K562 (cell line): ENCODE results near the gene CTBP2. TPM values are rescaled to one million over a fixed set of nuclear protein-coding genes. Genes with fewer than 3 reads are reported as not detected.

ENCODE experiments used
- ATAC-seq: fragments of 200-7000 bp; cut with Tn5 transposase; 3 replicates; pipeline ENCODE4 v1.9.1; 2020; ENCODE audit warnings: moderate library complexity
- BruUV-seq: library from RNA; stranded (reverse); fragments of 400-500 nt; replicated peaks from 2 replicates; lab custom pipeline; 2021; lab: Mats Ljungman, UMichigan
- CTCF ChIA-PET: fragments of 300-600 bp; formaldehyde crosslinking; extraction: SDS; loops from one replicate; lab custom pipeline; 2021; ENCODE audit warnings: low intra/inter-chr PET ratio; lab: Yijun Ruan, JAX
- POLR2A ChIA-PET: fragments of 300-600, 350-650 bp; sonication (Branson Sonifier 250); formaldehyde crosslinking; extraction: SDS; loops from one replicate; lab custom pipeline; 2021; ENCODE audit warnings: antibody characterized with exemption, inconsistent platforms; lab: Yijun Ruan, JAX
- DNase-seq, 4 experiments: peaks; one replicate each; pipeline versions ENCODE4 v3.0.0 to v3.0.0-alpha.2; 2011 to 2018; ENCODE audit warnings: low spot score in 3 of 4, mixed read lengths in 3 of 4; ENCODE audit errors: extremely low read depth in 1 of 4
- FAIRE-seq: peaks from 2 replicates; lab custom pipeline; 2011; peaks lifted over from hg19 to GRCh38; lab: Jason Lieb, UNC
- H2AFZ ChIP-seq: 2 replicates; pipeline ENCODE4 v1.6.0; 2011; ENCODE audit warnings: low read depth, low read length, control low read depth, inconsistent platforms
- H3K27ac ChIP-seq: fragments of 200-600 bp; 3 replicates; pipeline ENCODE4 v1.8.0; 2011; ENCODE audit warnings: low read depth, mild to moderate bottlenecking, control low read depth, inconsistent platforms, low read length, moderate library complexity, mixed read lengths; ENCODE audit errors: extremely low read depth
- H3K27me3 ChIP-seq, 2 experiments: fragments of 300-600 bp in 1 of 2; 2 replicates in 1 of 2; 3 replicates in 1 of 2; pipeline versions ENCODE4 v1.6.0 to v1.8.0; 2011; ENCODE audit warnings: inconsistent platforms in 2 of 2, low read length in 2 of 2, mild to moderate bottlenecking in 1 of 2, mixed read lengths in 1 of 2, moderate library complexity in 1 of 2; ENCODE audit not compliant: control insufficient read depth in 2 of 2, insufficient read depth in 2 of 2
- H3K36me3 ChIP-seq: fragments of 300-600 bp; 3 replicates; pipeline ENCODE4 v1.8.0; 2011; ENCODE audit warnings: mild to moderate bottlenecking, low read length, inconsistent platforms; ENCODE audit not compliant: control insufficient read depth, insufficient read depth
- H3K4me1 ChIP-seq, 2 experiments: fragments of 200-600 bp in 1 of 2; replicated peaks in 1 of 2; 2 replicates in 1 of 2; 3 replicates in 1 of 2; pipeline versions ENCODE4 v1.5.1 to v1.8.0; 2011; ENCODE audit warnings: inconsistent platforms in 2 of 2, low read length in 2 of 2, mild to moderate bottlenecking in 1 of 2, mixed read lengths in 1 of 2, moderate library complexity in 1 of 2; ENCODE audit not compliant: control insufficient read depth in 2 of 2, insufficient read depth in 2 of 2
- H3K4me2 ChIP-seq: 2 replicates; pipeline ENCODE4 v1.6.1; 2011; ENCODE audit warnings: low read length, control low read depth, inconsistent platforms, mixed read lengths; ENCODE audit not compliant: insufficient read depth
- H3K4me3 ChIP-seq: fragments of 200-600 bp; sonication (generic), shearing (Covaris generic); 2 replicates; pipeline ENCODE4 v1.5.1; 2016; ENCODE audit warnings: control low read depth, inconsistent platforms
- H3K79me2 ChIP-seq: fragments of 200-600 bp; 3 replicates; pipeline ENCODE4 v1.8.0; 2011; ENCODE audit warnings: low read length, inconsistent platforms; ENCODE audit not compliant: control insufficient read depth, insufficient read depth
- H3K9ac ChIP-seq, 2 experiments: 2 replicates each; pipeline versions ENCODE4 v1.6.0 to v1.6.1; 2011; ENCODE audit warnings: low read depth in 2 of 2, low read length in 2 of 2, control low read depth in 1 of 2, inconsistent platforms in 1 of 2, mild to moderate bottlenecking in 1 of 2, mixed read lengths in 1 of 2; ENCODE audit not compliant: insufficient read depth in 1 of 2
- H3K9me1 ChIP-seq: one replicate; pipeline ENCODE4 v1.6.0; 2011; ENCODE audit warnings: inconsistent platforms, mild to moderate bottlenecking, low read length, moderate library complexity; ENCODE audit not compliant: control insufficient read depth, insufficient read depth
- H3K9me3 ChIP-seq: replicated peaks from 2 replicates; pipeline ENCODE4 v1.5.1; 2011; ENCODE audit warnings: low read depth, low read length, inconsistent platforms; ENCODE audit not compliant: control insufficient read depth, insufficient read depth
- H4K20me1 ChIP-seq: replicated peaks from 2 replicates; pipeline ENCODE4 v1.6.1; 2011; ENCODE audit warnings: low read length, inconsistent platforms, mixed read lengths; ENCODE audit not compliant: control insufficient read depth, insufficient read depth
- BRD9 ChIP-seq: fragments of 450-650 bp; IDR thresholded peaks from 2 replicates; pipeline ENCODE4 v1.6.1; 2018; ENCODE audit warnings: low read depth; ENCODE audit not compliant: partially characterized antibody
- CBX1 ChIP-seq: sonication (generic); IDR thresholded peaks from 2 replicates; pipeline ENCODE4 v1.6.1; 2016; ENCODE audit warnings: antibody characterized with exemption, low read depth, mild to moderate bottlenecking
- KDM1A ChIP-seq, 2 experiments: fragments of 450-650 bp; IDR thresholded peaks; 2 replicates each; pipeline ENCODE4 v1.6.1; 2016; ENCODE audit warnings: mild to moderate bottlenecking in 2 of 2
- MECOM ChIP-seq: fragments of 250-450 bp; sonication (Bioruptor Pico); IDR thresholded peaks from 2 replicates; pipeline ENCODE4 v1.8.0; 2022; ENCODE audit warnings: inconsistent platforms
- ZNF449 ChIP-seq: fragments of 250-450 bp; sonication (Bioruptor Pico); IDR thresholded peaks from 2 replicates; pipeline ENCODE4 v1.8.0; 2022; ENCODE audit warnings: moderate library complexity, mild to moderate bottlenecking, inconsistent platforms
- WGBS: fragments of 100-300 bp; shearing (Covaris generic); methylation state at CpG from one replicate; pipeline ENCODE4 v1.1.6; 2016; ENCODE audit warnings: low coverage, mixed read lengths; ENCODE audit not compliant: insufficient coverage; ENCODE audit errors: missing lambda C conversion rate; 5-methylcytosine and 5-hydroxymethylcytosine counted together
- in situ Hi-C: fragments of 300-500 bp; cut with MboI; formaldehyde crosslinking; loops from 4 replicates; pipeline ENCODE4 v1.15.0; 2018; ENCODE audit warnings: inconsistent platforms, mixed read lengths
- intact Hi-C: fragments of 100-400 bp; cut with micrococcal nuclease; formaldehyde crosslinking; loops from 2 replicates; pipeline ENCODE4 v1.14.2; 2022
- polyA plus RNA-seq, 8 experiments: library from polyadenylated mRNA; depleted of rRNA in 4 of 8; stranded (reverse) in 5 of 8; unstranded in 3 of 8; fragments of >200 nt; fragmentation: Nextera tagmentation in 2 of 8; fragmentation: Illumina TruSeq in 1 of 8; extraction: Ambion mirVana in 2 of 8; extraction: Trizol in 1 of 8; gene quantifications; 2 replicates each; pipeline versions ENCODE4 v1.2.1 to v1.2.3, GENCODE V29; 2011 to 2014; ENCODE audit warnings: inconsistent platforms in 1 of 8, missing spikeins in 1 of 8
- total RNA-seq, 7 experiments: library from RNA; depleted of rRNA in 6 of 7; stranded (reverse); fragments of >200 nt in 6 of 7; fragmentation: Illumina TruSeq in 2 of 7; extraction: Trizol in 2 of 7; gene quantifications; 2 replicates each; pipeline versions ENCODE4 v1.2.1 to v1.2.3, GENCODE V29; 2011 to 2021; ENCODE audit warnings: low replicate concordance in 1 of 7

CTBP2 gene
- total and polyA plus RNA-seq, 9 of the 15 experiments (the other 6 are each of a cell fraction or from before 2014, with no cell fraction given) = 1.3 to 8.8 (median 5.1) TPM

DNA sequence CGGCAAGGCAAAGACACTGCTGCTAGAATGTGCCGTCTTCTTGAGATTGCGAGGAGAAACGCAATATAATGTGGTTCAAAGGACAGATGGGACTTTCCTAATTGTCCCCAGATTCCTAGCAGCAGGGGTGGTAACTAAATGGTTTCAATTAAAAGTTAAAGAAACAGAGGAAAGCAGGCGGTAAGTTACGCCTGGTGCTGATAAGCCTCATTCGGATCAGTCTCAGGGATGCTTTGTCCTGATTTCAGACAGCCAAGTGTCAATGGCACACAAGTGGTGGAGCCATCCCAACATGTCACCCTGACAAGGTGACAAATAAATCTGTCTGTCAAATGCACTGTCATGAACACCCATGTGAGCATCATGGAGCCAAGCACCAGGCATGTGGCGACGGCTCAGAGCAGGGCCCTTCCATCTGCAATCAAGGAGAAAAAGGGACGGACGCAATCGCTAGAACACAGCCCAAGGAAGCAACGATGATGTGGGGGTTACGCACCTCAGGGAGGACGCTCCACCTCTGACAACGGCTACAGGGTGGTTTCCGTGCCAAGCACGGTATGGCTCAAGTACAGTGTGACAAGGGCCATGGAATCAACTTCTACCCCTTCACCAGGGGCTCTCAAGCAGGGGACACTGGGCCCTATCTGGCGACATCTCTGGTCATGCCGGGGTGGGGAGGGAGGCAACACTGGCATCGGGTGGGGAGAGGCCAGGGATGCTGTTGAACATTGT, 66.2 kb downstream of the CTBP2 start:
- H3K36me3 ChIP-seq = peaks cover 16% of the 10 kb centered on the region; the same call in 2 of the 3 replicates
- ATAC-seq = no peak
- H3K4me1 ChIP-seq = no peaks in the 10 kb centered on the region; a peak in 1 of 5 replicates
- H3K4me3 ChIP-seq = no peak overlapping the region
- H3K9me3 ChIP-seq = no peaks in the 10 kb centered on the region
- no peak for TF ChIP-seq CBX1
- no peak for TF ChIP-seq KDM1A (IDR thresholded peaks at IDR 0.05)
- no peak for TF ChIP-seq MECOM (CRISPR knock-in tag)
- no peak for TF ChIP-seq ZNF449 (CRISPR knock-in tag)
- no peak for TF ChIP-seq BRD9
- CTCF ChIA-PET = no interaction called here
- no peaks in the 10 kb centered on the region for H3K9me1 ChIP-seq
- intact Hi-C loops = no loop called here
- in situ Hi-C loops = no loop called here
- H2AFZ ChIP-seq = no peak overlapping the region
- no peak for FAIRE-seq
- peaks cover 76% of the 10 kb centered on the region for H3K79me2 ChIP-seq
- POLR2A ChIA-PET = no interaction called here
- H3K4me2 ChIP-seq = no peak overlapping the region
- H4K20me1 ChIP-seq = peaks cover 25% of the 10 kb centered on the region
- WGBS = 91% methylated on average over 16 of the region's 21 CpGs
- no peak overlapping the region for H3K9ac ChIP-seq
- BruUV-seq = no TSS peak
- H3K27me3 ChIP-seq = no peaks in the 10 kb centered on the region
- no peak overlapping the region for H3K27ac ChIP-seq
- DNase-seq = no peak
